OCI-LY3 (cell line): Measurements from ENCODE around the gene GABRG3.

Experiments used
- H2AFZ ChIP-seq: fragments of 200-600, 300-600 bp; shearing (Covaris generic); 2 replicates; pipeline ENCODE4 v1.6.0; 2014; ENCODE audit warnings: antibody characterized with exemption, low read depth, low read length
- H3K27ac ChIP-seq: fragments of 200-600, 300-600 bp; sonication (generic); 2 replicates; pipeline ENCODE4 v1.5.1; 2014; ENCODE audit warnings: mild to moderate bottlenecking, low read length, moderate library complexity, mixed read lengths
- H3K27me3 ChIP-seq: fragments of 200-600, 300-600 bp; sonication (generic); 2 replicates; pipeline ENCODE4 v1.6.1; 2014; ENCODE audit warnings: low read depth, low read length, mixed read lengths
- H3K36me3 ChIP-seq: fragments of 200-600, 300-600 bp; sonication (generic); replicated peaks from 2 replicates; pipeline ENCODE3; 2014; ENCODE audit warnings: low read depth, low read length, mixed read lengths
- H3K4me1 ChIP-seq: fragments of 300-600, 200-600 bp; sonication (generic); 2 replicates; pipeline ENCODE4 v1.6.1; 2014; ENCODE audit warnings: low read length, mixed read lengths
- H3K4me2 ChIP-seq: fragments of 200-600, 300-600 bp; sonication (generic); 2 replicates; pipeline ENCODE4 v1.6.1; 2014; ENCODE audit warnings: low read length, mixed read lengths
- H3K4me3 ChIP-seq: fragments of 300-600, 200-600 bp; sonication (generic); 2 replicates; pipeline ENCODE4 v1.5.1; 2014; ENCODE audit warnings: antibody characterized with exemption, mild to moderate bottlenecking, low read length, moderate library complexity
- H3K79me2 ChIP-seq: fragments of 300-600, 200-600 bp; shearing (Covaris generic); 2 replicates; pipeline ENCODE4 v1.6.1; 2014; ENCODE audit warnings: mild to moderate bottlenecking, low read length, mixed read lengths
- H3K9ac ChIP-seq: fragments of 300-600, 200-600 bp; shearing (Covaris generic); 2 replicates; pipeline ENCODE4 v1.6.0; 2014; ENCODE audit warnings: mild to moderate bottlenecking, low read length, moderate library complexity
- H3K9me3 ChIP-seq: fragments of 200-600, 300-600 bp; shearing (Covaris generic); 2 replicates; pipeline ENCODE4 v1.6.1; 2014; ENCODE audit warnings: low read length, mixed read lengths; ENCODE audit not compliant: insufficient read depth
- H4K20me1 ChIP-seq: fragments of 200-600, 300-600 bp; sonication (generic); 2 replicates; pipeline ENCODE4 v1.6.1; 2016; ENCODE audit warnings: low read length, mixed read lengths; ENCODE audit not compliant: insufficient read depth
- EZH2phosphoT487 ChIP-seq: fragments of 200-600 bp; shearing (Covaris generic); IDR thresholded peaks from 2 replicates; pipeline ENCODE4 v1.6.1; 2018; ENCODE audit warnings: antibody characterized with exemption, mixed run types, low read depth
- TF ChIP-seq, protein P1 (sequence below): fragments of 200-600, 300-600 bp; sonication (generic); IDR thresholded peaks from 2 replicates; pipeline ENCODE4 v1.5.1; 2014; ENCODE audit warnings: antibody characterized with exemption, low read length, low read depth

GABRG3 gene

DNA sequence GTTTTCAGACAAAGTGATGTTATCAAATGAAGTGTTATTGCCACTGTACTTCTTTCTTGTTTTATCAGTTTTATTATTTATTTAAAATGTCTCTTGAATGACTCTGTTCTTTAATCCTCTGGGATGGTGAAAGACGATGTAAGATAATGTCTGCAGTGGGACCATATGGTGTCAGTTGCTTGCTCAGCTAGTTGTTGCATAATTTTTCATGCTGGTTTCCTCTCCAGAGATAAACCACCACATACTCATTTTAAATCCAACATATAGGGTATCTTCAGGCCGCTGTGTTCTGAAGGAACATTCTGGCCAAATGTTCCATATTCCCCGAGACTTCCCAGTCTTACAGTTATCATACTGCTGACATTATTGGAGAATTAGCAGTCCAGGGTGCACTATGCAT, 75.9 kb downstream of the GABRG3 start:
- H3K4me1 ChIP-seq, result no peaks in the 10 kb centered on the region
- no peak overlapping the region for H2AFZ ChIP-seq
- H3K27me3 ChIP-seq, result no peaks in the 10 kb centered on the region
- no peak overlapping the region for H3K9ac ChIP-seq
- H3K9me3 ChIP-seq, result no peaks in the 10 kb centered on the region
- no peaks in the 10 kb centered on the region for H3K36me3 ChIP-seq
- H3K4me2 ChIP-seq, result no peak overlapping the region
- H4K20me1 ChIP-seq, result no peaks in the 10 kb centered on the region
- no peak overlapping the region for H3K27ac ChIP-seq
- TF ChIP-seq, protein P1, sequence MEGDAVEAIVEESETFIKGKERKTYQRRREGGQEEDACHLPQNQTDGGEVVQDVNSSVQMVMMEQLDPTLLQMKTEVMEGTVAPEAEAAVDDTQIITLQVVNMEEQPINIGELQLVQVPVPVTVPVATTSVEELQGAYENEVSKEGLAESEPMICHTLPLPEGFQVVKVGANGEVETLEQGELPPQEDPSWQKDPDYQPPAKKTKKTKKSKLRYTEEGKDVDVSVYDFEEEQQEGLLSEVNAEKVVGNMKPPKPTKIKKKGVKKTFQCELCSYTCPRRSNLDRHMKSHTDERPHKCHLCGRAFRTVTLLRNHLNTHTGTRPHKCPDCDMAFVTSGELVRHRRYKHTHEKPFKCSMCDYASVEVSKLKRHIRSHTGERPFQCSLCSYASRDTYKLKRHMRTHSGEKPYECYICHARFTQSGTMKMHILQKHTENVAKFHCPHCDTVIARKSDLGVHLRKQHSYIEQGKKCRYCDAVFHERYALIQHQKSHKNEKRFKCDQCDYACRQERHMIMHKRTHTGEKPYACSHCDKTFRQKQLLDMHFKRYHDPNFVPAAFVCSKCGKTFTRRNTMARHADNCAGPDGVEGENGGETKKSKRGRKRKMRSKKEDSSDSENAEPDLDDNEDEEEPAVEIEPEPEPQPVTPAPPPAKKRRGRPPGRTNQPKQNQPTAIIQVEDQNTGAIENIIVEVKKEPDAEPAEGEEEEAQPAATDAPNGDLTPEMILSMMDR, result no peak
- no peak for TF ChIP-seq EZH2phosphoT487
- H3K79me2 ChIP-seq, result no peaks in the 10 kb centered on the region
- H3K4me3 ChIP-seq, result no peak overlapping the region

DNA sequence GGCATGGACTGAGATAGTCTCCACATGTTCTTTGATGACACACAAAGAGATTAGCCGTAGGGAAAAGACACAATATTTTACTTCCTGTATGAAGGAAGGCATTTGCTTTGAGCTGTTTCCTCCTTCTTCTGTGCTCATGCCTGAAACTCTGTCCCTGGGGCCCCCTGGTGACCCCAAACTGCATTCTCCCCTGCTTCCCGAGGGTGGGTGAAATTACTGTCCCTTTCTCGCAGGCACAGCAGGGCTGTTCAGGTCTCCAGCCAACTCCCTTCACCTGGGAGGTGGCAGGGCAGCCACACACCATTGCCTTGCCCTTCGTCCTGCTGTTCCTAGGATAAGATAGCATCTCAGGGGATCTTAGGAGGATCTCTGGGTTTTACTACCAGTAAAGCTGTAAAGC, 79.2 kb downstream of the GABRG3 start:
- no peak overlapping the region for H3K4me2 ChIP-seq
- no peaks in the 10 kb centered on the region for H3K27me3 ChIP-seq
- H2AFZ ChIP-seq, result no peak overlapping the region
- no peak overlapping the region for H3K9ac ChIP-seq
- no peaks in the 10 kb centered on the region for H3K4me1 ChIP-seq
- no peak overlapping the region for H3K27ac ChIP-seq
- no peak overlapping the region for H3K4me3 ChIP-seq
- no peaks in the 10 kb centered on the region for H3K79me2 ChIP-seq
- no peaks in the 10 kb centered on the region for H3K36me3 ChIP-seq
- TF ChIP-seq EZH2phosphoT487, result no peak
- TF ChIP-seq, protein P1, result no peak
- no peaks in the 10 kb centered on the region for H3K9me3 ChIP-seq
- no peaks in the 10 kb centered on the region for H4K20me1 ChIP-seq

DNA sequence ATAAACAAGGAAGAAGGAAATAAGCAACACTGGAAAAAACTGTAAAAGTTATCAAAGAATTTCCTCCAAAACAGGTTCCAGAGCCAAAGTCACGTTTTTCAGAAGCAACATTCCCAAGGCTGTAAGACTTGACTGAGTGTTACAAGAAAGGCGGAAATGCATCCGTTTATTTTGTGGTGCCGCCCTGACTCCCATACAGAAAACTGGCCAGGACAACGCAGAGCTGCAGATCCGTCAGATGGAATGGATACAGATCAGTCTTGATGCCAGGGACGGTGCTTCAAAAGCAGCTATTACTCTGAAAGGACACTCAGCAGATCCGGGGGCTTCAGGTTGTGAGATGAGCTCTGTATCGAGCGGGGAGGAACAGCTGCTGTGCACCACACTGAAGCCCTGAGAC, 83.4 kb downstream of the GABRG3 start:
- Histone ChIP-seq H3K36me3 (no peaks in the 10 kb centered on the region), H3K4me2 (no peak overlapping the region), H3K9me3 (no peaks in the 10 kb centered on the region), H3K4me1 (no peaks in the 10 kb centered on the region), H2AFZ (no peak overlapping the region), H3K27me3 (no peaks in the 10 kb centered on the region), H3K27ac (no peak overlapping the region), H4K20me1 (no peaks in the 10 kb centered on the region), H3K4me3 (no peak overlapping the region), H3K9ac (no peak overlapping the region), H3K79me2 (no peaks in the 10 kb centered on the region)
- TF ChIP-seq, protein P1, result no peak
- TF ChIP-seq EZH2phosphoT487, result no peak

DNA sequence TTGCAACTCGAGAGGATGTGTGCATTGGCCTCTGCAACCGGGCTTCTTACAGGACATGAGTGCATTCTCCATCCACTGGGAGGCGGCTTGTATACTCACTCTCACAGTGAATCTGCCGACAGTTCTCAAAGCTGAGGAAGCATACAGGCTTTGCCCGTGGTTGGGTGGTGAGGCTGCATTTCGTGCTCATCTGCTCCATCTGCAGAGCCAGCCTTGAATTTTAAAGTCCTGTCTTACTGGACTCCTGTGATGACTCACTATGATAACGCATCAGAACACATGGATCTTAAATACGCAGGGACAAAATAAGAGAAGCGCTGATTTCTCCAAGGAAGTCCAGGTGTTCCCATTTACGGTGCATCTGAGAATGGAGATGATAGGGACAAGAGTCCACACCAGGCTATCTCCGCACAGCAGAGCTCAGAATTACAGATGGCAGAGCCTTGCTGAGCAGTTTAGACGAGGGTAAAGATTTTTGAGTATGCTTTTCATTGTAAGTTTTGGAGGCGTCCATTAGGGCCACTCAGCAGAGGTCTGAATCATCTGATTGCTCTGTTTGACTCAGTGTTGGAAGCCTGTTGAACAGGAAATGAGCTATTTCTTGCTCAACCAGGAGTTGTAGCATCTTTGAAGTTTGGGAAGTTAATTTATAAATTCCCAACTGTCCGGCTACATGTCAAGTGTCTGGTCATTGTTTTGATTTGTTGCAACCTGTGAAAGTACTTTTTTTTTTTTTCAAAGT, 87.1 kb downstream of the GABRG3 start:
- Histone ChIP-seq H3K27ac (no peak overlapping the region), H2AFZ (no peak overlapping the region), H3K4me2 (no peak overlapping the region), H3K36me3 (no peaks in the 10 kb centered on the region), H3K9ac (no peak overlapping the region), H3K79me2 (no peaks in the 10 kb centered on the region), H4K20me1 (no peaks in the 10 kb centered on the region), H3K4me3 (no peak overlapping the region), H3K4me1 (no peaks in the 10 kb centered on the region), H3K27me3 (no peaks in the 10 kb centered on the region), H3K9me3 (no peaks in the 10 kb centered on the region)
- no peak for TF ChIP-seq EZH2phosphoT487
- TF ChIP-seq, protein P1, result no peak
